Neural cell (in vitro differentiated cells): ENCODE results near the gene CLDN14. TPM values are rescaled to one million over a fixed set of nuclear protein-coding genes. Genes with fewer than 3 reads are reported as not detected.

Experiments
- H2AFZ ChIP-seq: fragments of 200-600, 300-800 bp; sonication (generic), shearing (Covaris generic); 2 replicates; pipeline ENCODE4 v1.6.0; 2014; ENCODE audit warnings: low read depth, mild to moderate bottlenecking, antibody characterized with exemption, low read length, moderate library complexity
- H3F3A ChIP-seq: fragments of 200-600 bp; shearing (Covaris generic); 2 replicates; pipeline ENCODE4 v1.6.1; 2016; ENCODE audit warnings: mild to moderate bottlenecking, moderate library complexity, mixed read lengths, antibody characterized with exemption, low read length; ENCODE audit not compliant: insufficient read depth, poor library complexity, severe bottlenecking
- H3K27ac ChIP-seq: fragments of 200-600, 300-800 bp; sonication (generic), shearing (Covaris generic); 2 replicates; pipeline ENCODE4 v1.5.1; 2014; ENCODE audit warnings: mild to moderate bottlenecking, low read length, moderate library complexity
- H3K27me3 ChIP-seq: fragments of 300-800, 200-600 bp; sonication (generic), shearing (Covaris generic); 2 replicates; pipeline ENCODE4 v1.6.0; 2014; ENCODE audit warnings: mild to moderate bottlenecking, low read depth, low read length, moderate library complexity; ENCODE audit not compliant: insufficient read depth
- H3K36me3 ChIP-seq: fragments of 300-800, 200-600 bp; sonication (generic), shearing (Covaris generic); 2 replicates; pipeline ENCODE4 v1.5.1; 2014; ENCODE audit warnings: mild to moderate bottlenecking, antibody characterized with exemption, low read length, moderate library complexity; ENCODE audit not compliant: insufficient read depth
- H3K4me2 ChIP-seq: fragments of 300-800, 200-600 bp; sonication (generic), shearing (Covaris generic); 2 replicates; pipeline ENCODE4 v1.6.0; 2014; ENCODE audit warnings: mild to moderate bottlenecking, low read length
- H3K4me3 ChIP-seq: fragments of 300-800, 200-600 bp; sonication (generic), shearing (Covaris generic); 2 replicates; pipeline ENCODE4 v1.5.1; 2014; ENCODE audit warnings: mild to moderate bottlenecking, low read length, moderate library complexity
- H3K79me2 ChIP-seq: fragments of 200-600 bp; shearing (Covaris generic); replicated peaks from 2 replicates; pipeline ENCODE4 v1.6.0; 2014; ENCODE audit warnings: mild to moderate bottlenecking, low read length, moderate library complexity; ENCODE audit not compliant: insufficient read depth
- H3K9ac ChIP-seq: fragments of 300-800, 200-600 bp; sonication (generic), shearing (Covaris generic); 2 replicates; pipeline ENCODE4 v1.6.1; 2016; ENCODE audit warnings: mild to moderate bottlenecking, low read length, mixed read lengths
- H3K9me2 ChIP-seq: fragments of 200-600 bp; shearing (Covaris generic); 2 replicates; pipeline ENCODE4 v1.6.1; 2016; ENCODE audit warnings: mild to moderate bottlenecking, low read length, mixed read lengths; ENCODE audit not compliant: insufficient read depth
- H3K9me3 ChIP-seq: fragments of 200-600, 300-800 bp; sonication (generic), shearing (Covaris generic); 2 replicates; pipeline ENCODE4 v1.6.1; 2016; ENCODE audit warnings: mild to moderate bottlenecking, mixed run types, low read length, moderate library complexity, mixed read lengths
- H4K20me1 ChIP-seq: fragments of 200-600 bp; shearing (Covaris generic); 2 replicates; pipeline ENCODE4 v1.6.1; 2016; ENCODE audit warnings: mild to moderate bottlenecking, mixed run types; ENCODE audit not compliant: insufficient read depth
- CTCF ChIP-seq: fragments of 450-650 bp; IDR thresholded peaks from 2 replicates; pipeline ENCODE4 v1.5.1; 2014; ENCODE audit warnings: antibody characterized with exemption, mild to moderate bottlenecking, moderate library complexity; ENCODE audit not compliant: poor library complexity, severe bottlenecking
- EP300 ChIP-seq: fragments of 450-650 bp; conservative IDR thresholded peaks from 2 replicates; pipeline ENCODE4 v1.6.1; 2014; ENCODE audit warnings: antibody characterized with exemption, mild to moderate bottlenecking, moderate library complexity; ENCODE audit not compliant: poor library complexity, severe bottlenecking
- EZH2 ChIP-seq: fragments of 200-600, 300-800 bp; shearing (Covaris generic), sonication (generic); IDR thresholded peaks from 2 replicates; pipeline ENCODE4 v1.6.1; 2014; ENCODE audit warnings: antibody characterized with exemption, low read length, borderline replicate concordance, mild to moderate bottlenecking; ENCODE audit not compliant: insufficient read depth, poor library complexity, severe bottlenecking
- MXI1 ChIP-seq: fragments of 450-650 bp; conservative IDR thresholded peaks from 2 replicates; pipeline ENCODE4 v1.6.1; 2014; ENCODE audit warnings: antibody characterized with exemption, mild to moderate bottlenecking; ENCODE audit not compliant: poor library complexity, severe bottlenecking
- POLR2AphosphoS5 ChIP-seq: IDR thresholded peaks from 2 replicates; pipeline ENCODE4 v1.6.1; 2012
- RAD21 ChIP-seq: fragments of 450-650 bp; conservative IDR thresholded peaks from 2 replicates; pipeline ENCODE4 v1.6.1; 2014; ENCODE audit warnings: antibody characterized with exemption, mild to moderate bottlenecking, moderate library complexity
- REST ChIP-seq: IDR thresholded peaks from 2 replicates; pipeline ENCODE4 v1.6.1; 2012; ENCODE audit warnings: borderline replicate concordance
- SMC3 ChIP-seq: fragments of 450-650 bp; conservative IDR thresholded peaks from 2 replicates; pipeline ENCODE4 v1.6.1; 2014; ENCODE audit warnings: antibody characterized with exemption, mild to moderate bottlenecking, moderate library complexity; ENCODE audit not compliant: poor library complexity
- TAF1 ChIP-seq: IDR thresholded peaks from 2 replicates; pipeline ENCODE4 v1.6.1; 2012; ENCODE audit warnings: low read depth
- polyA plus RNA-seq: library from polyadenylated mRNA; depleted of rRNA; stranded (reverse); fragments of >200 nt; gene quantifications from 2 replicates; pipeline ENCODE4 v1.2.3, GENCODE V29; 2014

CLDN14 gene
- polyA plus RNA-seq, 1 donor from 2014 or later, result not detected

- H3K9me2 ChIP-seq, result no peaks in the 10 kb centered on the region
- no peak overlapping the region for H3K4me3 ChIP-seq
- TF ChIP-seq EP300, result no peak
- no peak for TF ChIP-seq RAD21
- no peak for TF ChIP-seq CTCF
- no peak for TF ChIP-seq POLR2AphosphoS5
- no peak for TF ChIP-seq EZH2
- no peak for TF ChIP-seq MXI1
- TF ChIP-seq REST, result no peak
- no peak for TF ChIP-seq SMC3
- TF ChIP-seq TAF1, result no peak
- no peak overlapping the region for H2AFZ ChIP-seq
- no peaks in the 10 kb centered on the region for H4K20me1 ChIP-seq
- no peaks in the 10 kb centered on the region for H3F3A ChIP-seq
- no peak overlapping the region for H3K9ac ChIP-seq
- no peak overlapping the region for H3K4me2 ChIP-seq
- no peaks in the 10 kb centered on the region for H3K9me3 ChIP-seq
- H3K36me3 ChIP-seq, result no peaks in the 10 kb centered on the region
- no peaks in the 10 kb centered on the region for H3K79me2 ChIP-seq
- H3K27ac ChIP-seq, result no peak overlapping the region
- no peaks in the 10 kb centered on the region for H3K27me3 ChIP-seq
These were observed 25.8 kb downstream of the CLDN14 start for GRCh38 chr21:36454093-36454531.

- Histone ChIP-seq H3K9me3 (no peaks in the 10 kb centered on the region), H3K36me3 (no peaks in the 10 kb centered on the region), H2AFZ (no peak overlapping the region), H3K4me2 (no peak overlapping the region), H3K9me2 (no peaks in the 10 kb centered on the region), H3F3A (no peaks in the 10 kb centered on the region), H3K4me3 (no peak overlapping the region), H3K27me3 (no peaks in the 10 kb centered on the region), H3K9ac (no peak overlapping the region), H3K79me2 (no peaks in the 10 kb centered on the region), H3K27ac (no peak overlapping the region), H4K20me1 (no peaks in the 10 kb centered on the region)
- TF ChIP-seq EZH2, result no peak
- no peak for TF ChIP-seq SMC3
- no peak for TF ChIP-seq POLR2AphosphoS5
- no peak for TF ChIP-seq RAD21
- TF ChIP-seq REST, result no peak
- no peak for TF ChIP-seq TAF1
- TF ChIP-seq EP300, result no peak
- TF ChIP-seq CTCF, result no peak
- no peak for TF ChIP-seq MXI1
These were observed 27.6 kb downstream of the CLDN14 start for GRCh38 chr21:36452281-36452825.
